Caco-2 (cell line): Measurements from ENCODE around the gene ACIN1. TPM values are rescaled to one million over a fixed set of nuclear protein-coding genes. Genes with fewer than 3 reads are reported as not detected.

Experiments used
- BruUV-seq: library from RNA; stranded (reverse); fragments of 400-500 nt; replicated peaks from 2 replicates; lab custom pipeline; 2021; lab: Mats Ljungman, UMichigan
- CTCF ChIA-PET: fragments of 300-600 bp; sonication (Branson Sonifier 250); formaldehyde crosslinking; loops from one replicate; lab custom pipeline; 2022; ENCODE audit warnings: antibody characterized with exemption; lab: Charles Lee
- POLR2A ChIA-PET: fragments of 300-600 bp; sonication (Branson Sonifier 250); formaldehyde crosslinking; loops from one replicate; lab custom pipeline; 2022; ENCODE audit warnings: antibody characterized with exemption; lab: Charles Lee
- DNase-seq, 2 experiments: peaks; one replicate each; pipeline versions ENCODE4 v3.0.0 to v3.0.0-alpha.2; 2020 to 2022
- H3K27me3 ChIP-seq: replicated peaks from 2 replicates; pipeline ENCODE4 v1.6.0; 2011; ENCODE audit warnings: low read length; ENCODE audit not compliant: control insufficient read depth, insufficient read depth
- H3K36me3 ChIP-seq: 2 replicates; pipeline ENCODE4 v1.5.1; 2011; ENCODE audit warnings: low read length; ENCODE audit not compliant: control insufficient read depth, insufficient read depth
- H3K4me1 ChIP-seq: fragments of 250-450 bp; sonication (Bioruptor Pico); 2 replicates; pipeline ENCODE4 v1.5.1; 2020; ENCODE audit warnings: mild to moderate bottlenecking
- H3K4me3 ChIP-seq: 2 replicates; pipeline ENCODE4 v1.5.1; 2011; ENCODE audit warnings: low read depth, mild to moderate bottlenecking, control low read depth, low read length
- H3K9me3 ChIP-seq: fragments of 250-450 bp; sonication (Bioruptor Pico); 2 replicates; pipeline ENCODE4 v1.5.1; 2020; ENCODE audit warnings: mild to moderate bottlenecking, moderate library complexity
- H3K27ac Mint-ChIP-seq: one replicate; pipeline ENCODE4 v1.8.0; 2022; ENCODE audit warnings: mixed read lengths; ENCODE audit not compliant: unreplicated experiment
- H3K27me3 Mint-ChIP-seq: one replicate; pipeline ENCODE4 v1.8.0; 2022; ENCODE audit warnings: mixed read lengths; ENCODE audit not compliant: insufficient read depth, unreplicated experiment
- H3K36me3 Mint-ChIP-seq: one replicate; pipeline ENCODE4 v1.8.0; 2022; ENCODE audit warnings: mild to moderate bottlenecking, mixed read lengths; ENCODE audit not compliant: insufficient read depth, unreplicated experiment
- H3K4me1 Mint-ChIP-seq: one replicate; pipeline ENCODE4 v1.8.0; 2022; ENCODE audit warnings: low read depth, mixed read lengths; ENCODE audit not compliant: unreplicated experiment
- H3K4me3 Mint-ChIP-seq: one replicate; pipeline ENCODE4 v1.8.0; 2022; ENCODE audit warnings: mild to moderate bottlenecking, moderate library complexity, mixed read lengths; ENCODE audit not compliant: unreplicated experiment
- H3K9me3 Mint-ChIP-seq: one replicate; pipeline ENCODE4 v1.8.0; 2022; ENCODE audit warnings: mixed read lengths; ENCODE audit not compliant: unreplicated experiment
- intact Hi-C: fragments of 100-400 bp; cut with micrococcal nuclease; formaldehyde crosslinking; loops from one replicate; pipeline ENCODE4 v1.10.0; 2022; ENCODE audit not compliant: unreplicated experiment
- total RNA-seq: library from RNA; stranded (reverse); gene quantifications from 2 replicates; pipeline ENCODE4 v1.2.3, GENCODE V29; 2022
- TF ChIP-seq, protein P1 (sequence below), 2 experiments: fragments of 200-600 bp in 1 of 2; IDR thresholded peaks; 1 replicate in 1 of 2; 2 replicates in 1 of 2; pipeline versions ENCODE4 v1.5.1 to v1.8.0; 2011 to 2022; ENCODE audit warnings: antibody characterized with exemption in 1 of 2, control low read depth in 1 of 2, inconsistent platforms in 1 of 2, low read depth in 1 of 2, low read length in 1 of 2, mild to moderate bottlenecking in 1 of 2, moderate library complexity in 1 of 2; ENCODE audit not compliant: insufficient read depth in 1 of 2, severe bottlenecking in 1 of 2, unreplicated experiment in 1 of 2

Gene ACIN1
- total RNA-seq, 1 experiment from 2014 or later, result 193 TPM

GRCh38 chr14:23056956-23057756 is 37.8 kb downstream of the ACIN1 start, which contains the start of gene CDH24:
TSS of gene CDH24 (minus strand) at chr14:23057520. CDS start at chr14:23055733, 1,787 bp downstream.
- Mint-ChIP-seq H3K4me3 (peak within 1 kb of the TSS; percentile 85), H3K27me3 (no peaks in the 10 kb centered on the region), H3K36me3 (peaks cover 53% of the 10 kb centered on the region), H3K9me3 (no peaks in the 10 kb centered on the region), H3K27ac (peak within 1 kb of the TSS; percentile 75), H3K4me1 (peaks cover 15% of the 10 kb centered on the region)
- ChIA-PET CTCF (interaction anchor here (0.6 to 4.2 kb wide), 24 partner anchors 11 to 100 kb away, joined by 3 to 102 read pairs (median 7); partner anchors contain the start of genes ACIN1, AJUBA, C14orf119 and HAUS4), POLR2A (interaction anchor here (0.6 to 1.7 kb wide), 9 partner anchors 37 to 79 kb away, joined by 3 to 7 read pairs (median 5); partner anchors contain the start of genes ACIN1, AJUBA and C14orf119)
- intact Hi-C loops, result loop anchor here (1.0 to 5.0 kb wide), 4 partner anchors 50 to 500 kb away; partner anchors contain the start of gene PRMT5
- no peaks in the 10 kb centered on the region for H3K27me3 ChIP-seq
- H3K36me3 ChIP-seq, result peaks cover 3% of the 10 kb centered on the region; the same call in 1 of the 2 replicates
- TF ChIP-seq, protein P1, sequence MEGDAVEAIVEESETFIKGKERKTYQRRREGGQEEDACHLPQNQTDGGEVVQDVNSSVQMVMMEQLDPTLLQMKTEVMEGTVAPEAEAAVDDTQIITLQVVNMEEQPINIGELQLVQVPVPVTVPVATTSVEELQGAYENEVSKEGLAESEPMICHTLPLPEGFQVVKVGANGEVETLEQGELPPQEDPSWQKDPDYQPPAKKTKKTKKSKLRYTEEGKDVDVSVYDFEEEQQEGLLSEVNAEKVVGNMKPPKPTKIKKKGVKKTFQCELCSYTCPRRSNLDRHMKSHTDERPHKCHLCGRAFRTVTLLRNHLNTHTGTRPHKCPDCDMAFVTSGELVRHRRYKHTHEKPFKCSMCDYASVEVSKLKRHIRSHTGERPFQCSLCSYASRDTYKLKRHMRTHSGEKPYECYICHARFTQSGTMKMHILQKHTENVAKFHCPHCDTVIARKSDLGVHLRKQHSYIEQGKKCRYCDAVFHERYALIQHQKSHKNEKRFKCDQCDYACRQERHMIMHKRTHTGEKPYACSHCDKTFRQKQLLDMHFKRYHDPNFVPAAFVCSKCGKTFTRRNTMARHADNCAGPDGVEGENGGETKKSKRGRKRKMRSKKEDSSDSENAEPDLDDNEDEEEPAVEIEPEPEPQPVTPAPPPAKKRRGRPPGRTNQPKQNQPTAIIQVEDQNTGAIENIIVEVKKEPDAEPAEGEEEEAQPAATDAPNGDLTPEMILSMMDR (IDR thresholded peaks at IDR 0.05; ENCODE audit: insufficient read depth in 1 of 2, low read depth in 1 of 2, low read length in 1 of 2, severe bottlenecking in 1 of 2, unreplicated experiment in 1 of 2), result no peak
- H3K4me3 ChIP-seq, result peak within 1 kb of the TSS; percentile 56
- DNase-seq, result peak; percentile 82 to 86
- BruUV-seq, result no TSS peak
- no peaks in the 10 kb centered on the region for H3K9me3 ChIP-seq
- peaks cover 9% of the 10 kb centered on the region for H3K4me1 ChIP-seq

GRCh38 chr14:23056145-23056955 is 38.6 kb downstream of the ACIN1 start:
- intact Hi-C loops, result loop anchor here (1.0 to 5.0 kb wide), 4 partner anchors 49 to 499 kb away; partner anchors contain the start of gene PRMT5
- Mint-ChIP-seq H3K36me3 (peaks cover 45% of the 10 kb centered on the region), H3K4me3 (peak overlapping the region; percentile 85), H3K27me3 (no peaks in the 10 kb centered on the region), H3K4me1 (peaks cover 15% of the 10 kb centered on the region), H3K9me3 (no peaks in the 10 kb centered on the region), H3K27ac (peak overlapping the region; percentile 75)
- peak overlapping the region; percentile 56 for H3K4me3 ChIP-seq
- H3K27me3 ChIP-seq, result no peaks in the 10 kb centered on the region
- CTCF ChIA-PET, result interaction anchor here (0.6 to 3.8 kb wide), 9 partner anchors 13 to 83 kb away, joined by 3 to 27 read pairs (median 8); partner anchors contain the start of gene AJUBA
- TSS peak; percentile 20 for BruUV-seq
- TF ChIP-seq, protein P1 (IDR thresholded peaks at IDR 0.05; ENCODE audit: insufficient read depth in 1 of 2, low read depth in 1 of 2, low read length in 1 of 2, severe bottlenecking in 1 of 2, unreplicated experiment in 1 of 2), result peak; percentile 62 to 89
- 0 out of 2 replicates have a peak, but pooled peaks cover 3% of the 10 kb centered on the region for H3K36me3 ChIP-seq
- POLR2A ChIA-PET, result interaction anchor here (1.0 to 1.7 kb wide), 2 partner anchors 9 to 38 kb away, joined by 3 to 4 read pairs; partner anchors contain the start of genes ACIN1 and C14orf119
- H3K9me3 ChIP-seq, result no peaks in the 10 kb centered on the region
- peaks cover 7% of the 10 kb centered on the region for H3K4me1 ChIP-seq
- DNase-seq, result peak; percentile 85 to 87
